ENCODE data around the gene CNTFR. TPM values are rescaled to one million over a fixed set of nuclear protein-coding genes. Genes with fewer than 3 reads are reported as not detected.

The CNTFR gene
- total RNA-seq, 1 experiment from 2014 or later: 2.7 TPM

DNA sequence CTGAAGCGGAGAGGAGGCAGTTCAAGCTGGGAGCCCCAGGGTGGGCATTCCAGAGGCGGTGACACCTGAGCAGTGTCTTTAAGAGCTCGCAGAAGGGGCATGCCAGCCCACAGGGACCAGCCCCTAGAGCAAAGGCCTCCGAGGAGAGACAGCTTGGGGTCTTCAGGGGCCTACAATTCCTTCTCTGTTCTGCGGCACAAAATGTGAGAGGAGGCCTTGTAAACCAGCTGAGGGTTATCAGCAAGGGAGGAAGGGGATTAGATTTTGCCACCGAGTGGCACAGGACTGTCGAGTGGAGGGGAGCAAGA, 48.6 kb upstream of the CNTFR start:
- ATAC-seq (no peak), DNase-seq (ENCODE audit: low read depth, low spot score) (no peak)
- H3K27ac ChIP-seq (ENCODE audit: low read length): peak overlapping the region; percentile 98
- intact Hi-C loops (cut with micrococcal nuclease; ENCODE audit: unreplicated experiment): no loop called here
- H3K9me3 ChIP-seq (ENCODE audit: control insufficient read depth, insufficient read depth, low read depth, low read length): no peaks in the 10 kb centered on the region
- H3K27me3 ChIP-seq (ENCODE audit: control insufficient read depth, insufficient read depth, low read length): no peaks in the 10 kb centered on the region
- POLR2A ChIA-PET: interaction anchor here (1.7 kb wide), 1 partner anchor 27 kb away, joined by 5 read pairs; no protein-coding TSS in a partner anchor
- H3K36me3 ChIP-seq (ENCODE audit: control insufficient read depth, insufficient read depth, low read length): no peaks in the 10 kb centered on the region
- no TSS peak for BruUV-seq (replicated peaks)
- CTCF ChIA-PET: interaction anchor here (0.6 to 1.4 kb wide), 4 partner anchors 8 to 64 kb away, joined by 4 to 5 read pairs (median 4); partner anchors contain the start of gene GALT
- TF ChIP-seq REST (IDR thresholded peaks at IDR 0.05; ENCODE audit: insufficient read depth in 1 of 2, low read depth in 2 of 2, low read length in 1 of 2) (no peak), POLR2AphosphoS5 (IDR thresholded peaks at IDR 0.05; ENCODE audit: low read depth, low read length) (no peak; the same call in 1 of the 2 replicates), TCF7L2 (IDR thresholded peaks at IDR 0.05; ENCODE audit: low read depth, low read length) (no peak), SIN3A (IDR thresholded peaks at IDR 0.05; ENCODE audit: borderline replicate concordance, insufficient read depth, low read depth, low read length) (no peak)
- TF ChIP-seq, protein P1, sequence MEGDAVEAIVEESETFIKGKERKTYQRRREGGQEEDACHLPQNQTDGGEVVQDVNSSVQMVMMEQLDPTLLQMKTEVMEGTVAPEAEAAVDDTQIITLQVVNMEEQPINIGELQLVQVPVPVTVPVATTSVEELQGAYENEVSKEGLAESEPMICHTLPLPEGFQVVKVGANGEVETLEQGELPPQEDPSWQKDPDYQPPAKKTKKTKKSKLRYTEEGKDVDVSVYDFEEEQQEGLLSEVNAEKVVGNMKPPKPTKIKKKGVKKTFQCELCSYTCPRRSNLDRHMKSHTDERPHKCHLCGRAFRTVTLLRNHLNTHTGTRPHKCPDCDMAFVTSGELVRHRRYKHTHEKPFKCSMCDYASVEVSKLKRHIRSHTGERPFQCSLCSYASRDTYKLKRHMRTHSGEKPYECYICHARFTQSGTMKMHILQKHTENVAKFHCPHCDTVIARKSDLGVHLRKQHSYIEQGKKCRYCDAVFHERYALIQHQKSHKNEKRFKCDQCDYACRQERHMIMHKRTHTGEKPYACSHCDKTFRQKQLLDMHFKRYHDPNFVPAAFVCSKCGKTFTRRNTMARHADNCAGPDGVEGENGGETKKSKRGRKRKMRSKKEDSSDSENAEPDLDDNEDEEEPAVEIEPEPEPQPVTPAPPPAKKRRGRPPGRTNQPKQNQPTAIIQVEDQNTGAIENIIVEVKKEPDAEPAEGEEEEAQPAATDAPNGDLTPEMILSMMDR (IDR thresholded peaks at IDR 0.05): no peak
- peak overlapping the region; percentile 70 to 94 for H3K4me3 ChIP-seq (ENCODE audit: low read depth in 2 of 2, low read length in 2 of 2)
- peaks cover 13% of the 10 kb centered on the region for H3K4me1 ChIP-seq (ENCODE audit: control insufficient read depth, insufficient read depth, low read length)
- in situ Hi-C loops (cut with HindIII; ENCODE audit: low pct_unique_long_range_greater_than_20kb, low sequenced_read_pairs): no loop called here

GRCh38 chr9:34637356-34638137, 48.0 kb upstream of the CNTFR start, which contains the start of gene SIGMAR1:
SIGMAR1 (minus strand) TSS chr9:34637787; CDS start chr9:34637697, 90 bp downstream.
- H3K27me3 ChIP-seq (ENCODE audit: control insufficient read depth, insufficient read depth, low read length): no peaks in the 10 kb centered on the region
- peak within 1 kb of the TSS; percentile 98 for H3K27ac ChIP-seq (ENCODE audit: low read length)
- no peaks in the 10 kb centered on the region for H3K9me3 ChIP-seq (ENCODE audit: control insufficient read depth, insufficient read depth, low read depth, low read length)
- POLR2A ChIA-PET: interaction anchor here (0.6 to 1.7 kb wide), 2 partner anchors 8 to 27 kb away, joined by 4 to 5 read pairs; no protein-coding TSS in a partner anchor
- intact Hi-C loops (cut with micrococcal nuclease; ENCODE audit: unreplicated experiment): no loop called here
- H3K4me1 ChIP-seq (ENCODE audit: control insufficient read depth, insufficient read depth, low read length): peaks cover 13% of the 10 kb centered on the region
- H3K4me3 ChIP-seq (ENCODE audit: low read depth in 2 of 2, low read length in 2 of 2): peak within 1 kb of the TSS; percentile 70 to 94
- H3K36me3 ChIP-seq (ENCODE audit: control insufficient read depth, insufficient read depth, low read length): no peaks in the 10 kb centered on the region
- TF ChIP-seq, protein P1 (IDR thresholded peaks at IDR 0.05): no peak
- TF ChIP-seq POLR2AphosphoS5 (IDR thresholded peaks at IDR 0.05; ENCODE audit: low read depth, low read length) (peak; percentile 92), REST (IDR thresholded peaks at IDR 0.05; ENCODE audit: insufficient read depth in 1 of 2, low read depth in 2 of 2, low read length in 1 of 2) (no peak), SIN3A (IDR thresholded peaks at IDR 0.05; ENCODE audit: borderline replicate concordance, insufficient read depth, low read depth, low read length) (0 out of 2 replicates have a peak, but pooled peaks have one; percentile 15)
- BruUV-seq (replicated peaks): no TSS peak
- in situ Hi-C loops (cut with HindIII; ENCODE audit: low pct_unique_long_range_greater_than_20kb, low sequenced_read_pairs): no loop called here
- peak; percentile 94 for ATAC-seq
- CTCF ChIA-PET: interaction anchor here (0.6 to 1.1 kb wide), 2 partner anchors 9 to 268 kb away, joined by 4 to 5 read pairs; partner anchors contain the start of gene GALT
- peak; percentile 51 for DNase-seq (ENCODE audit: low read depth, low spot score)
